Panc1 (cell line): ENCODE data around the gene PEAR1.

Source experiments
- POLR2AphosphoS5 ChIP-seq: IDR thresholded peaks from 2 replicates; pipeline ENCODE4 v1.6.1; 2012; ENCODE audit warnings: mild to moderate bottlenecking, low read depth, low read length, moderate library complexity
- SIN3A ChIP-seq: IDR thresholded peaks from 2 replicates; pipeline ENCODE4 v1.6.1; 2012; ENCODE audit warnings: low read depth, mild to moderate bottlenecking, low read length, moderate library complexity, borderline replicate concordance; ENCODE audit not compliant: insufficient read depth
- TCF7L2 ChIP-seq: IDR thresholded peaks from 2 replicates; pipeline ENCODE4 v1.6.1; 2011; ENCODE audit warnings: mild to moderate bottlenecking, low read depth, low read length, inconsistent platforms
- TF ChIP-seq, protein P1 (sequence below): fragments of 450-650 bp; IDR thresholded peaks from 2 replicates; pipeline ENCODE4 v1.5.1; 2017; ENCODE audit warnings: mild to moderate bottlenecking
- TF ChIP-seq, protein P2 (sequence below), 2 experiments: IDR thresholded peaks; 2 replicates each; pipeline ENCODE4 v1.6.1; 2011 to 2012; ENCODE audit warnings: low read depth in 2 of 2, control low read depth in 1 of 2, low read length in 1 of 2, mild to moderate bottlenecking in 1 of 2, moderate library complexity in 1 of 2; ENCODE audit not compliant: insufficient read depth in 1 of 2

- TF ChIP-seq, protein P1, sequence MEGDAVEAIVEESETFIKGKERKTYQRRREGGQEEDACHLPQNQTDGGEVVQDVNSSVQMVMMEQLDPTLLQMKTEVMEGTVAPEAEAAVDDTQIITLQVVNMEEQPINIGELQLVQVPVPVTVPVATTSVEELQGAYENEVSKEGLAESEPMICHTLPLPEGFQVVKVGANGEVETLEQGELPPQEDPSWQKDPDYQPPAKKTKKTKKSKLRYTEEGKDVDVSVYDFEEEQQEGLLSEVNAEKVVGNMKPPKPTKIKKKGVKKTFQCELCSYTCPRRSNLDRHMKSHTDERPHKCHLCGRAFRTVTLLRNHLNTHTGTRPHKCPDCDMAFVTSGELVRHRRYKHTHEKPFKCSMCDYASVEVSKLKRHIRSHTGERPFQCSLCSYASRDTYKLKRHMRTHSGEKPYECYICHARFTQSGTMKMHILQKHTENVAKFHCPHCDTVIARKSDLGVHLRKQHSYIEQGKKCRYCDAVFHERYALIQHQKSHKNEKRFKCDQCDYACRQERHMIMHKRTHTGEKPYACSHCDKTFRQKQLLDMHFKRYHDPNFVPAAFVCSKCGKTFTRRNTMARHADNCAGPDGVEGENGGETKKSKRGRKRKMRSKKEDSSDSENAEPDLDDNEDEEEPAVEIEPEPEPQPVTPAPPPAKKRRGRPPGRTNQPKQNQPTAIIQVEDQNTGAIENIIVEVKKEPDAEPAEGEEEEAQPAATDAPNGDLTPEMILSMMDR = no peak
- TF ChIP-seq POLR2AphosphoS5 (no peak), TCF7L2 (no peak), SIN3A (no peak)
- TF ChIP-seq, protein P2, sequence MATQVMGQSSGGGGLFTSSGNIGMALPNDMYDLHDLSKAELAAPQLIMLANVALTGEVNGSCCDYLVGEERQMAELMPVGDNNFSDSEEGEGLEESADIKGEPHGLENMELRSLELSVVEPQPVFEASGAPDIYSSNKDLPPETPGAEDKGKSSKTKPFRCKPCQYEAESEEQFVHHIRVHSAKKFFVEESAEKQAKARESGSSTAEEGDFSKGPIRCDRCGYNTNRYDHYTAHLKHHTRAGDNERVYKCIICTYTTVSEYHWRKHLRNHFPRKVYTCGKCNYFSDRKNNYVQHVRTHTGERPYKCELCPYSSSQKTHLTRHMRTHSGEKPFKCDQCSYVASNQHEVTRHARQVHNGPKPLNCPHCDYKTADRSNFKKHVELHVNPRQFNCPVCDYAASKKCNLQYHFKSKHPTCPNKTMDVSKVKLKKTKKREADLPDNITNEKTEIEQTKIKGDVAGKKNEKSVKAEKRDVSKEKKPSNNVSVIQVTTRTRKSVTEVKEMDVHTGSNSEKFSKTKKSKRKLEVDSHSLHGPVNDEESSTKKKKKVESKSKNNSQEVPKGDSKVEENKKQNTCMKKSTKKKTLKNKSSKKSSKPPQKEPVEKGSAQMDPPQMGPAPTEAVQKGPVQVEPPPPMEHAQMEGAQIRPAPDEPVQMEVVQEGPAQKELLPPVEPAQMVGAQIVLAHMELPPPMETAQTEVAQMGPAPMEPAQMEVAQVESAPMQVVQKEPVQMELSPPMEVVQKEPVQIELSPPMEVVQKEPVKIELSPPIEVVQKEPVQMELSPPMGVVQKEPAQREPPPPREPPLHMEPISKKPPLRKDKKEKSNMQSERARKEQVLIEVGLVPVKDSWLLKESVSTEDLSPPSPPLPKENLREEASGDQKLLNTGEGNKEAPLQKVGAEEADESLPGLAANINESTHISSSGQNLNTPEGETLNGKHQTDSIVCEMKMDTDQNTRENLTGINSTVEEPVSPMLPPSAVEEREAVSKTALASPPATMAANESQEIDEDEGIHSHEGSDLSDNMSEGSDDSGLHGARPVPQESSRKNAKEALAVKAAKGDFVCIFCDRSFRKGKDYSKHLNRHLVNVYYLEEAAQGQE (IDR thresholded peaks at IDR 0.05; ENCODE audit: insufficient read depth in 1 of 2, low read depth in 2 of 2, low read length in 1 of 2) = no peak
These were observed 19.9 kb upstream of the PEAR1 start for GRCh38 chr1:156873659-156874058.
